HFFc6 (cell line): ENCODE measurements around the gene MAGI1. TPM values are rescaled to one million over a fixed set of nuclear protein-coding genes. Genes with fewer than 3 reads are reported as not detected.

ENCODE experiments used
- DNase-seq: peaks from one replicate; pipeline ENCODE4 v3.0.0-alpha.2; 2018
- H3K27ac Mint-ChIP-seq: 2 replicates; pipeline ENCODE4 v1.8.0; 2020; ENCODE audit warnings: mild to moderate bottlenecking, mixed read lengths
- H3K27me3 Mint-ChIP-seq: 2 replicates; pipeline ENCODE4 v1.8.0; 2021; ENCODE audit warnings: mild to moderate bottlenecking, moderate library complexity, mixed read lengths; ENCODE audit not compliant: insufficient read depth
- H3K36me3 Mint-ChIP-seq: 2 replicates; pipeline ENCODE4 v1.8.0; 2021; ENCODE audit warnings: low read depth, mixed read lengths
- H3K4me1 Mint-ChIP-seq: 2 replicates; pipeline ENCODE4 v1.8.0; 2020; ENCODE audit warnings: low read depth, mixed read lengths
- H3K4me3 Mint-ChIP-seq: 2 replicates; pipeline ENCODE4 v1.8.0; 2020; ENCODE audit warnings: mild to moderate bottlenecking, moderate library complexity, mixed read lengths
- H3K9me3 Mint-ChIP-seq: 2 replicates; pipeline ENCODE4 v1.8.0; 2020; ENCODE audit warnings: mild to moderate bottlenecking, mixed read lengths
- CTCF ChIP-seq: fragments of 200-600 bp; sonication (generic); IDR thresholded peaks from 2 replicates; pipeline ENCODE4 v1.5.0; 2021; ENCODE audit warnings: antibody characterized with exemption, mild to moderate bottlenecking
- total RNA-seq, 6 experiments: library from RNA; stranded (reverse); fragmentation: NEBNext Ultra II Directional; extraction: Animal tissue kit (Norgen Biotek cat#: 25700); gene quantifications; 2 replicates in 1 of 6; 3 replicates in 5 of 6; pipeline ENCODE4 v1.2.3, GENCODE V29; 2021

Gene MAGI1
- total RNA-seq, 6 experiments from 2014 or later: 21.1 to 30.5 (median 22.4) TPM

- DNase-seq: no peak
- no peaks in the 10 kb centered on the region for H3K9me3 Mint-ChIP-seq
Observed at GRCh38 chr3:65871305-65872141, 167.2 kb downstream of the MAGI1 start.

DNA sequence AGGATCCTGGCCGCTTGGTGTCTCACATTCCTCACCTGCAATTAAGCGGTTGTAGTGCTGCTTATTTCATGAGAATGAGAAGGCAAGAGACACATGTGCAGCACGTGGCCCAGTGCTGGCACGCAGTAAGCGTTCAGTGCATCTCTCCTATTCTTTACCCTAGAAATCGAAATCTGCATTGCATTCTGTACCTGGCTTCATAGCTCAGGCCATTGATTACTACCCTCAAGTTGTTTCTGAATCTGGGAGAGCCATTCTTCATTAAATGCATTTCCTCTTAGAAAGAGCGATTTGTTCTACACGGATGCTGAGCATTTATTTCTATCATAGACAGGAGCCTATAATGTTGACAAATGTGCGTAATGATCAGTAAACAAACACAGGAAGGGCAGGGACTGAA lies 168.9 kb downstream of the MAGI1 start:
- Mint-ChIP-seq H3K4me1 (peaks cover 11% of the 10 kb centered on the region), H3K9me3 (no peaks in the 10 kb centered on the region), H3K36me3 (no peaks in the 10 kb centered on the region), H3K4me3 (no peak overlapping the region), H3K27me3 (no peaks in the 10 kb centered on the region; the same call in 1 of the 2 replicates), H3K27ac (no peak overlapping the region)
- no peak for TF ChIP-seq CTCF
- no peak for DNase-seq

More at GRCh38 chr3:65871305-65872141, 167.2 kb downstream of the MAGI1 start:
- no peak overlapping the region for H3K4me3 Mint-ChIP-seq
- TF ChIP-seq CTCF: no peak
- H3K27ac Mint-ChIP-seq: no peak overlapping the region
- H3K36me3 Mint-ChIP-seq: no peaks in the 10 kb centered on the region
- peaks cover 23% of the 10 kb centered on the region for H3K4me1 Mint-ChIP-seq
- no peaks in the 10 kb centered on the region; the same call in 1 of the 2 replicates for H3K27me3 Mint-ChIP-seq

DNA sequence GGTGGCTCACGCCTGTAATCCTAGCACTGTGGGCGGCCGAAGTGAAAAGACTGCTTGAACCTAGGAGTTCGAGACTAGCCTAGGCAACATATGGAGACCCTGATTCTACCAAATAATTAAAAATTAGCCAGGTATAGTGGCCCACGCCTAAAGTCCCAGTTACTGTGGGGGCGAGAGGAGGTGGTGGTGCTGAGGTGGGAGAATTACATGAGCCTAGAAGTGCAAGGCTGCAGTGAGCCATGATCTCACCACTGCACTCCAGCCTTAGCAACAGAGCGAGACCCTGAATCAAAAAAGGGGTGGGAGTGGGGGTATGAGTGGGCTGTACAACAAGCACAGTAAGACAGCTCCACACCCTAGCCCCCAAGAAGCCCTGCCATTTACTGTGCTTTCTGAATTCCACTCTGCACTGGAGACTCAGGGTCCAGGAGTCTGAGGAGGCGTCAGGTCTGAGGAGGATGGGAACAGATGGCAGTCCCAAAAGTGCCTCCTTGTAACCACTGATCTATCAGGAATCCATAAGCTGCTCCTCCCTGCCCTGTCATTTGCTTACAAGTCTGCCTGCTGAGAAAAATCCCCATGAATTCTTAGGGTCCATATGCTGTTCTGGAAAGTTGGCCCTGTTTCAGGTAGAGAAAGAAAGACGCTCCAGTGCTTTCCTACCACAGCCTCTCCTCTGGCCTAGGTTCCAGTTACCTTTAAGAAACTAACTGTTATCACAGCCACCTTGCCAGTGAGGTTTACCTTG lies 171.1 kb downstream of the MAGI1 start:
- no peaks in the 10 kb centered on the region for H3K9me3 Mint-ChIP-seq
- TF ChIP-seq CTCF: no peak
- peaks cover 1% of the 10 kb centered on the region; the same call in 1 of the 2 replicates for H3K27me3 Mint-ChIP-seq
- no peak overlapping the region for H3K27ac Mint-ChIP-seq
- no peak for DNase-seq
- H3K4me1 Mint-ChIP-seq: peaks cover 15% of the 10 kb centered on the region
- H3K4me3 Mint-ChIP-seq: no peak overlapping the region
- no peaks in the 10 kb centered on the region for H3K36me3 Mint-ChIP-seq

- Mint-ChIP-seq H3K4me1 (peaks cover 10% of the 10 kb centered on the region; the same call in 1 of the 2 replicates), H3K4me3 (no peak overlapping the region), H3K27ac (no peak overlapping the region)
Observed at GRCh38 chr3:65864357-65864904, 174.3 kb downstream of the MAGI1 start.

More at GRCh38 chr3:65864357-65864904, 174.3 kb downstream of the MAGI1 start:
- peaks cover 1% of the 10 kb centered on the region; the same call in 1 of the 2 replicates for H3K27me3 Mint-ChIP-seq
- TF ChIP-seq CTCF: no peak
- H3K36me3 Mint-ChIP-seq: no peaks in the 10 kb centered on the region
- DNase-seq: no peak
- H3K9me3 Mint-ChIP-seq: no peaks in the 10 kb centered on the region
